Testis (tissue), 3 donors: Measurements from ENCODE around the gene FOXR1. TPM values are rescaled to one million over a fixed set of nuclear protein-coding genes. Genes with fewer than 3 reads are reported as not detected.
"Not testable (repeated sequence)": the region's sequence is repeated elsewhere in the genome, so short reads cannot be mapped to it uniquely, and the experiment has no call there.

Experiments
- DNase-seq: peaks from one replicate; pipeline ENCODE4 v3.0.0-alpha.2; 2019
- H3K27ac ChIP-seq, 2 donors: fragments of 200-600 bp; sonication (generic); one replicate each; pipeline ENCODE4 v1.5.1; 2019
- H3K27me3 ChIP-seq: fragments of 200-600 bp; sonication (generic); one replicate; pipeline ENCODE4 v1.5.1; 2019
- H3K36me3 ChIP-seq: fragments of 200-600 bp; sonication (generic); one replicate; pipeline ENCODE4 v1.5.1; 2017; ENCODE audit warnings: low read depth; ENCODE audit errors: missing control alignments
- H3K4me1 ChIP-seq: fragments of 200-600 bp; sonication (generic); one replicate; pipeline ENCODE4 v1.5.1; 2019
- H3K4me3 ChIP-seq, 2 donors: fragments of 200-600 bp; sonication (generic); one replicate each; pipeline ENCODE4 v1.5.1; 2017 to 2019
- H3K9me3 ChIP-seq: fragments of 200-600 bp; sonication (generic); one replicate; pipeline ENCODE4 v1.5.1; 2017
- POLR2A ChIP-seq: fragments of 450-650 bp; IDR thresholded peaks from one replicate; pipeline ENCODE4 v1.6.1; 2017; ENCODE audit warnings: antibody characterized with exemption, mild to moderate bottlenecking, moderate library complexity
- WGBS, 2 donors: methylation state at CpG; one replicate each; pipeline ENCODE4 v1.1.5; 2018; 5-methylcytosine and 5-hydroxymethylcytosine counted together
- intact Hi-C: fragments of 100-400 bp; cut with DNase I; formaldehyde crosslinking; loops from one replicate; pipeline ENCODE4 v1.15.1; 2023; ENCODE audit warnings: low total_unique reads
- polyA plus RNA-seq: library from polyadenylated mRNA; stranded (reverse); fragments of 350-450 nt; fragmentation: Illumina TruSeq; extraction: RNeasy Lipid Tissue Mini Kit (QIAGEN cat#74804); gene quantifications from one replicate; pipeline ENCODE4 v1.2.3, GENCODE V29; 2014; ENCODE audit warnings: low read depth, low replicate concordance; ENCODE audit not compliant: insufficient read depth
- total RNA-seq, 2 donors: library from RNA; depleted of rRNA; stranded (reverse); fragments of >200 nt; gene quantifications; one replicate each; pipeline ENCODE4 v1.2.3, GENCODE V29; 2016
- TF ChIP-seq, protein P1 (sequence below), 3 experiments: fragments of 450-650 bp in 2 of 3; fragments of 200-600 bp in 1 of 3; sonication (generic) in 1 of 3; IDR thresholded peaks; one replicate each; pipeline ENCODE4 v1.5.1; 2016 to 2019; ENCODE audit warnings: antibody characterized with exemption in 3 of 3, mild to moderate bottlenecking in 2 of 3, moderate library complexity in 1 of 3

FOXR1 gene
- total and polyA plus RNA-seq, 3 donors from 2014 or later = 5.0 to 8.9 (median 7.3) TPM

DNA sequence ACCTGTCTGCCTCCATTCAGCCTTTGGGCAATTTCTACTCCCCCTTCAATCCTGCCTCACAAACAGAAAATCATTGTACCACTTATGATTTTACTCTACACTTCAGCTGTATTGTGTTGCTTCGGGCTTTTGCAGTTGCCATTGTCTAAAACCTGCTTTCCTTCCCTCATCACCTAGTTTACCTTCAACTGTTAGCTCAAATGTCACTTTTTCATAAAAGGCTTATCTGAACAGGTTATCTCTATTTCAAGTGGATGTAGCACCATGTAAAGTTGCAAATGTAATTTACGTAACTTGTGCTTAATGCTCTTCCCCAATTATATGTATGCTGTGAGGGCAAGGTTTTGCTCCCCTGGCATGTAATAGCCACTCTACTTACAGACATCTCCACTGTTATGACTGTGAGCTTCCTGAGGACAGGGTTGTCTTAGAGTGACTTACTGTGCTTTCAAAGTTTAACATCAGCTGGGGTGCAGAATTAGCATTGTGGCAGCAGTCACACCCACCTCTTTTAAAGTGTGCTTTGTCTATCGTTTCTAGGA is 41.1 kb downstream of the FOXR1 start:
- Histone ChIP-seq H3K27me3 (no peaks in the 10 kb centered on the region), H3K4me1 (peaks cover 5% of the 10 kb centered on the region), H3K36me3 (no peaks in the 10 kb centered on the region), H3K4me3 (no peak overlapping the region), H3K9me3 (no peaks in the 10 kb centered on the region), H3K27ac (no peak overlapping the region)
- intact Hi-C loops = no loop called here
- 77 to 79% methylated on average over 3 of the region's 3 CpGs for WGBS, 2 donors
- TF ChIP-seq, protein P1, sequence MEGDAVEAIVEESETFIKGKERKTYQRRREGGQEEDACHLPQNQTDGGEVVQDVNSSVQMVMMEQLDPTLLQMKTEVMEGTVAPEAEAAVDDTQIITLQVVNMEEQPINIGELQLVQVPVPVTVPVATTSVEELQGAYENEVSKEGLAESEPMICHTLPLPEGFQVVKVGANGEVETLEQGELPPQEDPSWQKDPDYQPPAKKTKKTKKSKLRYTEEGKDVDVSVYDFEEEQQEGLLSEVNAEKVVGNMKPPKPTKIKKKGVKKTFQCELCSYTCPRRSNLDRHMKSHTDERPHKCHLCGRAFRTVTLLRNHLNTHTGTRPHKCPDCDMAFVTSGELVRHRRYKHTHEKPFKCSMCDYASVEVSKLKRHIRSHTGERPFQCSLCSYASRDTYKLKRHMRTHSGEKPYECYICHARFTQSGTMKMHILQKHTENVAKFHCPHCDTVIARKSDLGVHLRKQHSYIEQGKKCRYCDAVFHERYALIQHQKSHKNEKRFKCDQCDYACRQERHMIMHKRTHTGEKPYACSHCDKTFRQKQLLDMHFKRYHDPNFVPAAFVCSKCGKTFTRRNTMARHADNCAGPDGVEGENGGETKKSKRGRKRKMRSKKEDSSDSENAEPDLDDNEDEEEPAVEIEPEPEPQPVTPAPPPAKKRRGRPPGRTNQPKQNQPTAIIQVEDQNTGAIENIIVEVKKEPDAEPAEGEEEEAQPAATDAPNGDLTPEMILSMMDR (IDR thresholded peaks at IDR 0.05) = no peak
- TF ChIP-seq POLR2A = no peak
- DNase-seq = no peak

DNA sequence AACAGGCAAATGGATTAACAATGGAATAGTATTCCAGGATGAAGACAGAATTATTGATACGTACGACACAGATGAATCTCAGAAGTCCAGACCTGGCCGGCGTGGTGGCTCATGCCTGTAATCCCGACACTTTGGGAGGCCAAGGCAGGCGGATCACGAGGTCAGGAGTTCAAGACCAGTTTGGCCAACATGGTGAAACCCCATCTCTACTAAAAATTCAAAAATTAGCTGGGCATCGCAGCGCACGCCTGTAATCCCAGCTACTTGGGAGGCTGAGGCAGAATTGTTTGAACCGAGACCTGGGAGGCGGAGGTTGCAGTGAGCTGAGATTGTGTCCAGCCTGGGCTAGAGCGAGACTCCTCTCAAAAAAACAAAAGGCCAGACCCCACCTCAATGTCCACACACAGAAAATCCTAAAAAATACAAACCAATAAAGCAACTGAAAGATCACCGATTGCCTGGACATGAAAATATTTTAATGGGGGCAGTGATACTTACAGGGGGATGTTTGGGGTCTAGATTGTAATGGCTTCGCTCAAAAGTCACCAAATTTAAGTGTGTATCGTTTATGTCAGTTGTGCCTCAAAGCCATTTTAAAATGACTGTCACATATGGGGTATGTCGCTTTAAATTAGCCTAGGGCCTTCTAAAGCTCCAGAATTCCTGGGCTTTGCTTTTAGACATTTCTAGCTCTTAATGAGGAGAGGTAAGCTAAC is 42.8 kb downstream of the FOXR1 start:
- WGBS, 2 donors = 91 to 95% methylated on average over 17 of the region's 17 CpGs
- TF ChIP-seq POLR2A = no peak
- TF ChIP-seq, protein P1 (IDR thresholded peaks at IDR 0.05) = no peak
- intact Hi-C loops = no loop called here
- H3K4me1 ChIP-seq = peaks cover 5% of the 10 kb centered on the region
- H3K4me3 ChIP-seq = no peak overlapping the region
- no peak overlapping the region for H3K27ac ChIP-seq
- no peaks in the 10 kb centered on the region for H3K9me3 ChIP-seq
- no peak for DNase-seq
- H3K36me3 ChIP-seq = no peaks in the 10 kb centered on the region
- no peaks in the 10 kb centered on the region for H3K27me3 ChIP-seq

DNA sequence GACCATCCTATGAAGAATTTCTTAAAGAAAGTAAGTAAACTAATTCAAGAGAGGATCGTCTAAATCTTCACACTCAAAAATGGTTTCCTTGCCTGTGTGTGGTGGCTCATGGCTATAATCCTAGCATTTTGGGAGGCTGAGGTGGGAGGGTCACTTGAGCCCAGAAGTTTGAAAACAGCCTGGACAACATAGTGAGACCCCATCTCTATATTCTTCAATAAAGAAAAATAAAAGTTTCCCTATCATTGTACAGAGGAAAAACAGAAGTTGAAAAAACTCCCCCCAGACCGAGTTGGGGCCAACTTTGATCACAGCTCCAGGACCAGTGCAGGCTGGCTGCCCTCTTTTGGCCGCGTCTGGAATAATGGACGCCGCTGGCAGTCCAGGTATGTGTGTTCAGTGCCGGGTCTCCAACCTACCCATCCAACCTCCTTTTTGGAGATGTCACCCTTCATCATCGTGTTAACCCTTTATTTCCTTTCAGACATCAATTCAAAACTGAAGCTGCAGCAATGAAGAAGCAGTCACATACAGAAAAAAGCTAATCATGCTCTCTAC is 43.6 kb downstream of the FOXR1 start:
- intact Hi-C loops = no loop called here
- DNase-seq = no peak
- 67 to 70% methylated on average over 8 of the region's 8 CpGs for WGBS, 2 donors

DNA sequence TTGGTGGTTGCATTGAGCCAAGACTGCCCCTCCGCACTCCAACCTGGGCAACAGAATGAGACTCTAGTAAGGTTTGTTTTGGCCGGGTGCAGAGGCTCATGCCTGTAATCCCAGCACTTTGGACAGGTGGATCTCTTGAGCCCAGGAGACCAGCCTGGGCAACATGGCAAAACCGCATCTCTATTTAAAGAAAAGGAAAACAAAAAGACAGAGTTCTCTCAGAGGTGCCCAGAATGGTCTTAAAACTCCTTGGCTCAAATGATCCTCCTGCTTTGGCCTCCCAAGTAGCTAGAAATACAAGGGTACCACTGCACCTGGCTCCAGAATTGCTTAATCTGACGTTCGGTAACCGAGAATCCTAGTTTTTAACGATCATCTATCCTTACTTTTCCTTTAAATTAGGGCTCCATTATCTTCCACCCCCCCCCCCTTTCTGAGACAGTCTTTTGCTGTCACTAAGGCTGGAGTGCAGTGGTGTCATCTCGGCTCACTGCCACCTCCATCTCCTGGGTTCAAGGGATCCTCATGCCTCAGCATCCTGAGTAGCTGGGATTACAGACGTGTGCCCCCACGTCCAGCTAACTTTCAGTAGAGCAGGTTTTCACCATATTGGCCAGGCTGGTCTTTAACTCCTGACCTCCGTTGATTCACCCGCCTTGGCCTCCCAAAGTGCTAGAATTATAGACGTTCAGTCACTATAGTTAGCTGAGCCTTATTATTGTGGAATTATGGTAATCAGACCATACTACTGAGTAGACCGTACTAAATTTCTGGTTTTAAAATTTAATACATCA is 44.9 kb downstream of the FOXR1 start:
- no peak overlapping the region for H3K27ac ChIP-seq
- no peaks in the 10 kb centered on the region for H3K36me3 ChIP-seq
- no peaks in the 10 kb centered on the region for H3K9me3 ChIP-seq
- WGBS, 2 donors = 47 to 58% methylated on average over 14 of the region's 14 CpGs
- no peak for DNase-seq
- H3K4me3 ChIP-seq = no peak overlapping the region
- H3K27me3 ChIP-seq = no peaks in the 10 kb centered on the region
- intact Hi-C loops = no loop called here
- H3K4me1 ChIP-seq = peaks cover 15% of the 10 kb centered on the region
- TF ChIP-seq, protein P1 (IDR thresholded peaks at IDR 0.05) = no peak
- TF ChIP-seq POLR2A = no peak

More for the DNA sequence above, 43.6 kb downstream of the FOXR1 start:
- H3K4me1 ChIP-seq = peaks cover 13% of the 10 kb centered on the region
- H3K9me3 ChIP-seq = no peaks in the 10 kb centered on the region
- H3K36me3 ChIP-seq = no peaks in the 10 kb centered on the region
- TF ChIP-seq, protein P1 (IDR thresholded peaks at IDR 0.05) = no peak
- no peak for TF ChIP-seq POLR2A
- no peak overlapping the region for H3K27ac ChIP-seq
- H3K27me3 ChIP-seq = no peaks in the 10 kb centered on the region
- no peak overlapping the region for H3K4me3 ChIP-seq

DNA sequence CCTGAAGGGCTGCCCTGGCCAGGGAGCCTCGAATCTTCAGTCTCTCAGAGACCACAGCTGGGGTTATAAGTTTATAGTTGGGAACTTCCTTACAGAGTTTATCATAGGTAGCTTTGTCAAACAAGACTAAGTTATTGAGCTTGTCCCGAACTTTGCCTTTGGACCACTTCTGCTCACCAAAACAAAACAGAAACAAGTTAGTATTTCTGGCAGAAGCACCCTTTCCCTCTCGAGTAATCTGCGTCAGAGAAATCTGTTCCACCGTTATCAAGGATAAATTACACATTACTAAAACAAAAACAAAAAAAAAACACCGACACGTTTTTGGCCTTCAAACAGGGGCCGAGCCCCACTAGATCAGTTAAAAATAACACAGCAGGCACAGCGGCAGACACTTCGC is 45.8 kb downstream of the FOXR1 start:
- DNase-seq, H3K36me3 ChIP-seq, intact Hi-C loops, H3K9me3 ChIP-seq, H3K27me3 ChIP-seq: not testable (repeated sequence)
- peaks cover 15% of the 10 kb centered on the region for H3K4me1 ChIP-seq
- H3K4me3 ChIP-seq = peak overlapping the region; percentile 81 to 88
- 2 to 3% methylated on average over 10 of the region's 10 CpGs for WGBS, 2 donors
- peak overlapping the region; percentile 76 to 83 for H3K27ac ChIP-seq
